ENCODE measurements around the gene MICU2. TPM values are rescaled to one million over a fixed set of nuclear protein-coding genes. Genes with fewer than 3 reads are reported as not detected.

MICU2 gene
- total RNA-seq, 1 experiment from 2014 or later: 24.2 TPM

- no peak for DNase-seq (ENCODE audit: low read depth, low spot score)
- ChIA-PET POLR2A (no interaction called here), CTCF (no interaction called here)
- in situ Hi-C loops (cut with HindIII; ENCODE audit: low pct_unique_long_range_greater_than_20kb, low sequenced_read_pairs) (no loop called here), intact Hi-C loops (cut with micrococcal nuclease; ENCODE audit: unreplicated experiment) (no loop called here)
- no TSS peak for BruUV-seq (replicated peaks)
- Histone ChIP-seq H3K27ac (ENCODE audit: low read length) (no peak overlapping the region), H3K36me3 (ENCODE audit: control insufficient read depth, insufficient read depth, low read length) (no peaks in the 10 kb centered on the region), H3K27me3 (ENCODE audit: control insufficient read depth, insufficient read depth, low read length) (no peaks in the 10 kb centered on the region), H3K9me3 (ENCODE audit: control insufficient read depth, insufficient read depth, low read depth, low read length) (no peaks in the 10 kb centered on the region), H3K4me3 (ENCODE audit: low read depth in 2 of 2, low read length in 2 of 2) (no peak overlapping the region), H3K4me1 (ENCODE audit: control insufficient read depth, insufficient read depth, low read length) (no peaks in the 10 kb centered on the region; the same call in 1 of the 2 replicates)
- no peak for ATAC-seq
- TF ChIP-seq SIN3A (IDR thresholded peaks at IDR 0.05; ENCODE audit: borderline replicate concordance, insufficient read depth, low read depth, low read length) (no peak), CTCF (IDR thresholded peaks at IDR 0.05) (no peak), POLR2AphosphoS5 (IDR thresholded peaks at IDR 0.05; ENCODE audit: low read depth, low read length) (no peak), REST (IDR thresholded peaks at IDR 0.05; ENCODE audit: insufficient read depth in 1 of 2, low read depth in 2 of 2, low read length in 1 of 2) (no peak), TCF7L2 (IDR thresholded peaks at IDR 0.05; ENCODE audit: low read depth, low read length) (no peak)
Measured at GRCh38 chr13:21538280-21538679, 65.7 kb downstream of the MICU2 start.

GRCh38 chr13:21537105-21537504 lies 66.9 kb downstream of the MICU2 start:
- no peak overlapping the region for H3K27ac ChIP-seq (ENCODE audit: low read length)
- no TSS peak for BruUV-seq (replicated peaks)
- H3K36me3 ChIP-seq (ENCODE audit: control insufficient read depth, insufficient read depth, low read length): no peaks in the 10 kb centered on the region
- POLR2A ChIA-PET: interaction anchor here (0.7 kb wide), 1 partner anchor 71 kb away, joined by 7 read pairs; no protein-coding TSS in a partner anchor
- intact Hi-C loops (cut with micrococcal nuclease; ENCODE audit: unreplicated experiment) (no loop called here), in situ Hi-C loops (cut with HindIII; ENCODE audit: low pct_unique_long_range_greater_than_20kb, low sequenced_read_pairs) (no loop called here)
- H3K27me3 ChIP-seq (ENCODE audit: control insufficient read depth, insufficient read depth, low read length): no peaks in the 10 kb centered on the region
- H3K9me3 ChIP-seq (ENCODE audit: control insufficient read depth, insufficient read depth, low read depth, low read length): no peaks in the 10 kb centered on the region
- DNase-seq (ENCODE audit: low read depth, low spot score) (no peak), ATAC-seq (no peak)
- H3K4me1 ChIP-seq (ENCODE audit: control insufficient read depth, insufficient read depth, low read length): no peaks in the 10 kb centered on the region; the same call in 1 of the 2 replicates
- H3K4me3 ChIP-seq (ENCODE audit: low read depth in 2 of 2, low read length in 2 of 2): no peak overlapping the region
- TF ChIP-seq TCF7L2 (IDR thresholded peaks at IDR 0.05; ENCODE audit: low read depth, low read length) (no peak), POLR2AphosphoS5 (IDR thresholded peaks at IDR 0.05; ENCODE audit: low read depth, low read length) (no peak), SIN3A (IDR thresholded peaks at IDR 0.05; ENCODE audit: borderline replicate concordance, insufficient read depth, low read depth, low read length) (no peak), REST (IDR thresholded peaks at IDR 0.05; ENCODE audit: insufficient read depth in 1 of 2, low read depth in 2 of 2, low read length in 1 of 2) (no peak), CTCF (IDR thresholded peaks at IDR 0.05) (no peak)
- CTCF ChIA-PET: no interaction called here
